Measurements from ENCODE around the gene GABARAP. TPM values are rescaled to one million over a fixed set of nuclear protein-coding genes. Genes with fewer than 3 reads are reported as not detected.

Gene GABARAP
- total and polyA plus RNA-seq, 2 donors: 245 to 846 TPM

DNA sequence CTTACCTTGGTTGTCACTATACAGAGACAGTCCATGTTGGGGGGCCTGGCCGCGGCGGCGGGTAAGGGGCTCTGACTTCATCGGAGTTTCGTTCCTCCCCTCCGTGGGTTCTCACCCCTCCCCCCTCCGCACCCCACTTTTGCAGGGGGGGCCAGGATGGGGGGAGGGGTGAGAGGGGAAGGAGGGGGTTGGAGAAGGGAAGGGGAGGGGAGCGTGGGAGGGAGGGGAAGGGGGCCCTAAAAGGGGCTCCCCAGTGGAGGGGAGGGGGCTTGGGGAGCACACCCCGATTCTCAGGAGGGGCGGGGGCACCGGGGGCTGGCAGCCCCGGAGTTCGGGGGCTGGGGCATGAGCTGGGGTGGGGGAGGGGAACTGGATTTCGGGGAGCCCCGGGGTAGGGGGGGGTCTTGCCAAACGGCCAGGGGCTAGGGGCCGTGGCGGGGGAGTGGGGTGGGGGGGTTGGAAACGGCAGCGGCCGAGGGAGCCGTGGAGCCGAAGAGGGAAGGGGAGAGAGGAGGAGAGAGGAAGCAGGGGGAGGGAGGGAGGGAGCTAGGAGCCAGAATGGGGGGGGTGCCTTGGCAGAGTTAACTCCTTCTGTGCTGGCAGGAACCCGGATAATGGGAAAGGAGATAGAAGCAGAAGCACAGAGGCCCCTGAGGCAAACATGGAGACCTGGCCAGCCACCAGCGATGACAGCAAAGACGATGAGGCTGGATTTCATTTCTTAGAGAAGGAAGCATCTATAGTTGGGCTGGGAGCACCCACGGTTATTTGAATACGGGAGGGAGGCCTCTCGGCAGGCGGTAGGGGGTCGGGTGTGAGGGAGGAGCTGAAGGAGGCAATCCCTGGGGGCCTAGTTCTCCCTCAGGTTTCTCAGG lies 24.9 kb downstream of the GABARAP start:
- Histone ChIP-seq H3K27me3 (ENCODE audit: control insufficient read depth in 2 of 2, insufficient read depth in 1 of 2, low read length in 1 of 2) (no peaks in the 10 kb centered on the region), H3K36me3 (ENCODE audit: control insufficient read depth in 2 of 2, insufficient read depth in 2 of 2, low read length in 1 of 2) (peaks cover 6 to 10% of the 10 kb centered on the region in 2 donors), H3K4me3 (ENCODE audit: low read length in 2 of 2) (peak overlapping the region; percentile 58 to 65), H3K27ac (ENCODE audit: low read depth in 1 of 2, low read length in 1 of 2) (peak overlapping the region; percentile 64 to 90), H3K9me3 (ENCODE audit: control insufficient read depth in 2 of 2, insufficient read depth in 1 of 2, low read length in 1 of 2) (peaks cover 0 to 3% of the 10 kb centered on the region in 2 donors), H3K4me1 (ENCODE audit: control insufficient read depth in 2 of 2, insufficient read depth in 2 of 2, low read length in 2 of 2) (peaks cover 53 to 78% of the 10 kb centered on the region in 2 donors)
- peak in 3 of 9 donors; percentile 65 to 81 (median 76) for DNase-seq (ENCODE audit: low read depth in 6 of 9, low spot score in 9 of 9)
- 3% methylated on average over 32 of the region's 32 CpGs for WGBS

DNA sequence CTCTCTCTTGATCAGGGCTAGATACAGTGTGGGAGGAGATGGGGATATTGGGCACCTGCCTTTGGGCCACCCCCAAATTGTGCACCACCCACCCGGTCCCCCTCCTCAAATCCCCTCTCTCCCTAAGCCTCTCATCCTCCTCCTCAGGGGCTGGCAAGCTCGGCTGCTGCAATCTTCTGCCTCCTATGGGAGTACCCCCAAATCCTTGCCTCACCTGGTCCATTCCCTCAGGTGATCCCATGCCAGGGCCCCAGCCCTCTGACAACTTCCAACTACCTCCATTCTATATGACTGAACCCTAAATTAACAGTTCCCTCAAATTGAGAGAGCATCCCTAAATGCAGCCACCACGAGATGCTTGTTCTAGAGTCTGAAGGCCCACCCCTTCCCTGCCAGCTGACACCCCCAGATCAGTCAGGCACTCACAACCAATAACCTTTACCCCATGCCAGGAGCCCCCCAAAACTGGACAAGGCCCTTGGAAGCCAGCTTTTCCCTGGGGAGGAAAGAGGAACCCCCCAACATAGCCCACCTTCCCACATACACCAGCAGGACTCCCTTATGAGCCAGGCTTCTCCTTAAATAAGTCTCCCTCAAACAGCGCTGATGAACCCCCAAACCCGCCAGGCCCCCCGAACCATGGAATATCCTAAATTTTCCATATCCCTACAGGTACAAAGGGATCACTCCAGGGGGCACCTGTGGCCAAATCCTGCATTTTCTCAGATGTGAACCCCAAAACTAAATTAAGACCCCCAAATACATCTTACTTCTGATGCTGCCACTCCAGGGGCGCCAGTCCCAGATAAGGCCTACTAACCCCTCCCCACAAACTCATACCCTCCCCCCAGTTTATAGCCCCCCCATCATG lies 25.8 kb downstream of the GABARAP start:
- Histone ChIP-seq H3K36me3 (ENCODE audit: control insufficient read depth in 2 of 2, insufficient read depth in 2 of 2, low read length in 1 of 2) (peaks cover 0 to 6% of the 10 kb centered on the region in 2 donors), H3K27ac (ENCODE audit: low read depth in 1 of 2, low read length in 1 of 2) (peak overlapping the region; percentile 64 to 90), H3K9me3 (ENCODE audit: control insufficient read depth in 2 of 2, insufficient read depth in 1 of 2, low read length in 1 of 2) (peaks cover 0 to 3% of the 10 kb centered on the region in 2 donors), H3K4me1 (ENCODE audit: control insufficient read depth in 2 of 2, insufficient read depth in 2 of 2, low read length in 2 of 2) (peaks cover 53 to 81% of the 10 kb centered on the region in 2 donors), H3K4me3 (ENCODE audit: low read length in 2 of 2) (peak overlapping the region; percentile 58 to 65), H3K27me3 (ENCODE audit: control insufficient read depth in 2 of 2, insufficient read depth in 1 of 2, low read length in 1 of 2) (peaks cover 0 to 3% of the 10 kb centered on the region in 2 donors)
- 42% methylated on average over 7 of the region's 7 CpGs for WGBS
- peak in 1 of 9 donors; percentile 37 for DNase-seq (ENCODE audit: low read depth in 6 of 9, low spot score in 9 of 9)

DNA sequence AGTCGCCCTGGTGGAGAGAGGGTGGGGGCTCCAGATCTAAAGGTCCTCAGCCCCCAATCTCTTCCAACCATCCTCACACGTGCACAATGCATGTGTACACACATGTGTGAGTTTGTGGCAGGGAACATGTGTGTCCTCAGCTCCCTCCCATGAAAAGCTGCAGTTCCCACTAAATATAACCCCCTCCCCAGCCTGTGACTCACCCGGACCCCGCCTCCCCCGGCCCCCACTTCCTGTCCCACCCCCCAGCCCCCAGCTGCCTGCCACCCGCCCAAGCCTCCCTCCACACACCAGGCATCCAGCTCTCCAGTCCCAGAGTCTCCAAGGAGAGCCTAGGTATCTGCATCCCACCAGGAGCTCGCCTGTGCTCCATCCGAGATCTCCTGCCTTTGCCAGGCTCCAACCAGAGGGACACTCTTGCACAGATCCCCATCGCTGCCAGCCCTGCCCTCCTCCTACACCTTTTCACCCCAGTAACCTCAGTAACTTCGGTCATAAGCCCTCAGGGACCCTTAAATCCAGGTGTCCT lies 26.5 kb downstream of the GABARAP start:
- peak overlapping the region; percentile 58 to 65 for H3K4me3 ChIP-seq (ENCODE audit: low read length in 2 of 2)
- DNase-seq (ENCODE audit: low read depth in 6 of 9, low spot score in 9 of 9): peak in 2 of 9 donors; percentile 34 to 60
- peaks cover 50 to 79% of the 10 kb centered on the region in 2 donors for H3K4me1 ChIP-seq (ENCODE audit: control insufficient read depth in 2 of 2, insufficient read depth in 2 of 2, low read length in 2 of 2)
- no peaks in the 10 kb centered on the region for H3K36me3 ChIP-seq (ENCODE audit: control insufficient read depth in 2 of 2, insufficient read depth in 2 of 2, low read length in 1 of 2)
- peak overlapping the region; percentile 75 to 90 for H3K27ac ChIP-seq (ENCODE audit: low read depth in 1 of 2, low read length in 1 of 2)
- peaks cover 0 to 3% of the 10 kb centered on the region in 2 donors for H3K27me3 ChIP-seq (ENCODE audit: control insufficient read depth in 2 of 2, insufficient read depth in 1 of 2, low read length in 1 of 2)
- H3K9me3 ChIP-seq (ENCODE audit: control insufficient read depth in 2 of 2, insufficient read depth in 1 of 2, low read length in 1 of 2): peaks cover 0 to 3% of the 10 kb centered on the region in 2 donors
- WGBS: 25% methylated on average over 10 of the region's 10 CpGs

DNA sequence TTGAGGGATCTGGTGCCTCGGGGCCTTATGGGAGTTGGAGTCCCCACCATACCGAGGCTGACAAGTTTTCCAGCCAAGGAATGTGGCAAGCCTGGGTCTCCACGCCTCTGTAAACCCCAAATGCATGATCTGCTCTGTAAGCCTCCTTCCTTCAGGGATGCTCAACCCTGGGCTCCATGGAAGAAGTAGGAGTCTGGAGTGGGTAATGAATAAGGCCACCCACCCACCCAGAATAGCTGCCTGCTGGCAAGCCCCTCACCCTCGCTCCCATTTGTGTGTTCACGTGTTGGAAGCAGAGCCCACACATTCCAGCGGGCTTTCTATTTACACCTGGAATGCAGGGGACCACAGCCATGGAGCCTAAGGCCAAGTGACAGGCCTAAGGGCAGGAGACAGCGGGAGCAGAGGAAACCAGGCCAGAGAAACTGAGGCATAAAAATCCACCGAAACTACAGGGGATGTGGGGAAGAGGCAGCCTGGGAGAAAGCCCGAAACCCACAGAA lies 27.1 kb downstream of the GABARAP start:
- WGBS: 46% methylated on average over 9 of the region's 9 CpGs
- no peak for DNase-seq (ENCODE audit: low read depth in 6 of 9, low spot score in 9 of 9)
- Histone ChIP-seq H3K27me3 (ENCODE audit: control insufficient read depth in 2 of 2, insufficient read depth in 1 of 2, low read length in 1 of 2) (peaks cover 0 to 3% of the 10 kb centered on the region in 2 donors), H3K9me3 (ENCODE audit: control insufficient read depth in 2 of 2, insufficient read depth in 1 of 2, low read length in 1 of 2) (peaks cover 0 to 3% of the 10 kb centered on the region in 2 donors), H3K4me3 (ENCODE audit: low read length in 2 of 2) (peak overlapping the region; percentile 38 to 48), H3K36me3 (ENCODE audit: control insufficient read depth in 2 of 2, insufficient read depth in 2 of 2, low read length in 1 of 2) (no peaks in the 10 kb centered on the region), H3K27ac (ENCODE audit: low read depth in 1 of 2, low read length in 1 of 2) (peak overlapping the region; percentile 75 to 90), H3K4me1 (ENCODE audit: control insufficient read depth in 2 of 2, insufficient read depth in 2 of 2, low read length in 2 of 2) (peaks cover 45 to 77% of the 10 kb centered on the region in 2 donors)

DNA sequence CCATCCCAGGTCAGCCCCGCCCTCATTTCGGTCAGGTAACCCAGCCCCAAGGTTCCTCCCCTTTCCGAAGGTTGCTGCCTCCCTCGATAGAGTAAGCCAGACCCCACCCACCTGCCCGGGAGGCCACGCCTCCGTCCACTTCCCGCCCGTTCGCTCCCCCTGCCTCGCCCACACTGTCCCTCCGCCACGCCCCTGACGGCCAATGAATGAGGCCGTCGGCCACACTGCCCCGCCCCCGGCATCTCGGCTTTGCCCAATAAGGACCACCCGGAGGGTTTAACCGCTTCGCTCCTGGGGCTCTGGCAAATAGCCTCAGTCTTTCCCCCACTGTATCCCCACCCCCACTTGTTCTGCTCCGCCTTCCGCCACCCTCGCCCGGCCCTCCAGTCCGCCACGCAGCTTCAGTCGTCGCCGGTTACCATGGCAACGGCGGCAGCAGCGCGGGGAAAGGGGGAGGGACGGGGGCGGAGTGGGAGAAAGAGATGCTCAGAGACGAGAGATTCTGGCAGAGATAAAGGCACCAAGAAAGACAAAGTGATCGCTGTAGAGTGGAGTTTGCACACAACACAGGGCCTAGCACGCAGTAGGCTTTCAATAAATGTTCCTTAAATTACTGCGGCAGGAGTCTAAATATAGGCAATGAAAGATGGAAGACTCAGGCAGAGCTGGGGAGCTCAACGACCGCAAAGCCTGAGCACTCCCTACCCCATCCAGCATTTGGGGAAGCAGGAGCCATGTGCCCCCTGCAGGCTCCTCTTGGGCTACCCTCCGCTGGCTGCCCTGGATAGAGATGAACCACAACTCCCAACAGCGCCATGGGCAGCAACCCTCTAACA lies 27.7 kb downstream of the GABARAP start:
- peaks cover 0 to 3% of the 10 kb centered on the region in 2 donors for H3K9me3 ChIP-seq (ENCODE audit: control insufficient read depth in 2 of 2, insufficient read depth in 1 of 2, low read length in 1 of 2)
- peaks cover 45 to 75% of the 10 kb centered on the region in 2 donors for H3K4me1 ChIP-seq (ENCODE audit: control insufficient read depth in 2 of 2, insufficient read depth in 2 of 2, low read length in 2 of 2)
- H3K27me3 ChIP-seq (ENCODE audit: control insufficient read depth in 2 of 2, insufficient read depth in 1 of 2, low read length in 1 of 2): peaks cover 0 to 3% of the 10 kb centered on the region in 2 donors
- DNase-seq (ENCODE audit: low read depth in 6 of 9, low spot score in 9 of 9): peak; percentile 86 to 98 (median 94)
- H3K36me3 ChIP-seq (ENCODE audit: control insufficient read depth in 2 of 2, insufficient read depth in 2 of 2, low read length in 1 of 2): no peaks in the 10 kb centered on the region
- H3K27ac ChIP-seq (ENCODE audit: low read depth in 1 of 2, low read length in 1 of 2): peak overlapping the region; percentile 75 to 90
- WGBS: under 1% methylated on average over 45 of the region's 45 CpGs
- H3K4me3 ChIP-seq (ENCODE audit: low read length in 2 of 2): peak overlapping the region; percentile 38 to 48

DNA sequence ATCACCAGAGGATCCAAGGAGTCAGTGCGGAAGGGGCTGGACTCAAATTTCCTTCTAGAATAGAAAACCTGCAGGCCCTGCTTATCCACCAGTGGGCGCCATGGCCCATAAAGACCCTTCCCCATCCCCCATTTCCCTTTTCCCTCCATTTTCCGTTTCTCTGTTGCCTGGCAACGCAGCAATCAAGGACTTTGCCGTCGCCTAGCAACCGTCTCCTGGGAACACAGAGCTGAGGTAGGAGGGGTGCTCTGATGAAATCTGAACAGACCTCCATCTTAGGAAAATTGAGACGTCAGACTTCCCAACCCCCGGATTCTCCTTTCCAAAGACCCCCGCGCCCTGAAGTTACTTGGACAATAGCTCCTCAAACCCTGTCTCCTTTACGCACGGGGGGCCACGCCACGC lies 28.4 kb downstream of the GABARAP start:
- H3K4me1 ChIP-seq (ENCODE audit: control insufficient read depth in 2 of 2, insufficient read depth in 2 of 2, low read length in 2 of 2): peaks cover 39 to 69% of the 10 kb centered on the region in 2 donors
- no peaks in the 10 kb centered on the region for H3K36me3 ChIP-seq (ENCODE audit: control insufficient read depth in 2 of 2, insufficient read depth in 2 of 2, low read length in 1 of 2)
- WGBS: 6% methylated on average over 15 of the region's 15 CpGs
- peak in 2 of 9 donors; percentile 75 to 84 for DNase-seq (ENCODE audit: low read depth in 6 of 9, low spot score in 9 of 9)
- peaks cover 0 to 3% of the 10 kb centered on the region in 2 donors for H3K27me3 ChIP-seq (ENCODE audit: control insufficient read depth in 2 of 2, insufficient read depth in 1 of 2, low read length in 1 of 2)
- H3K27ac ChIP-seq (ENCODE audit: low read depth in 1 of 2, low read length in 1 of 2): peak overlapping the region; percentile 75 to 90
- peaks cover 0 to 3% of the 10 kb centered on the region in 2 donors for H3K9me3 ChIP-seq (ENCODE audit: control insufficient read depth in 2 of 2, insufficient read depth in 1 of 2, low read length in 1 of 2)
- H3K4me3 ChIP-seq (ENCODE audit: low read length in 2 of 2): peak overlapping the region; percentile 38 to 48

DNA sequence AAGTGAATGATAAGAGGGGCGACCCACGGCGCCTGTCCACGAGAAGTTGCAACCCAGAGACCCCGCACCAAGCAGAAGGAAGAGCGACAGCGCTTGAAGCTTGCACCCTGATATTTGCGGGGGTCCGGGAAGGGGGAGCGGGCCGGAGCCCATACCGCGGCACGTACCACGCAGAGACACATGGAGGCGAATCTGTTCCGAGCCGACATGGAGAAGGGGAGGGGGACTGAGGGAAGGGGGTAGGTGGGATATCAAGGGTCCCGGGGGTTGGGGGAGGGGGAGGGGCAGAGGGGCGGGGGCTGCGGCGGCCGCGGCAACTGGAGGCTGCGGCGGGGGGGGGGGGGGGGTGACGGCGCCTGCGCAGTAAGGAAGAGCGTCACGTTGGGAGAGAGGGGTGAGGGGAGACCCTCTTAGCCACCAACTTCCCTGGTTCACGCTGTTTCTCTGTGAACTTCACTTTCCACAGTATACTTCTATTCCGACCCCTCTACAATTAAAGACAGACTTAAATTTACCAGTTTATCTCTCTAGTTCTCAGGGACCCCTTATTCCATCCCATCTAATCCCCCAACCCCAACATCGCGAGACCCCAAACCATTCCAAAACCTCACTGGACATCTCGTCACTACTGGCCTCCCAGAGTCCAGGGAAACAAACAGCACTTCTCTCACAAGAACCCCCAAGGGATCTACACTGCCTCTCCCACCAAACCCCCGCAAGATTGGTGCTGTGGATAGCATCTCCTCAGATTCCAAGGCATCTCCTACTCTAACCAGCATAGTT lies 30.6 kb downstream of the GABARAP start:
- H3K4me3 ChIP-seq (ENCODE audit: low read length in 2 of 2): no peak overlapping the region

More for the DNA sequence above, 30.6 kb downstream of the GABARAP start:
- no peaks in the 10 kb centered on the region for H3K9me3 ChIP-seq (ENCODE audit: control insufficient read depth in 2 of 2, insufficient read depth in 1 of 2, low read length in 1 of 2)
- peaks cover 0 to 3% of the 10 kb centered on the region in 2 donors for H3K27me3 ChIP-seq (ENCODE audit: control insufficient read depth in 2 of 2, insufficient read depth in 1 of 2, low read length in 1 of 2)
- peaks cover 23 to 51% of the 10 kb centered on the region in 2 donors for H3K4me1 ChIP-seq (ENCODE audit: control insufficient read depth in 2 of 2, insufficient read depth in 2 of 2, low read length in 2 of 2)
- no peak for DNase-seq (ENCODE audit: low read depth in 6 of 9, low spot score in 9 of 9)
- H3K27ac ChIP-seq (ENCODE audit: low read depth in 1 of 2, low read length in 1 of 2): no peak overlapping the region
- no peaks in the 10 kb centered on the region for H3K36me3 ChIP-seq (ENCODE audit: control insufficient read depth in 2 of 2, insufficient read depth in 2 of 2, low read length in 1 of 2)
- 74% methylated on average over 35 of the region's 37 CpGs for WGBS
